ENCODE results near the gene HNRNPU.

Gene HNRNPU

DNA sequence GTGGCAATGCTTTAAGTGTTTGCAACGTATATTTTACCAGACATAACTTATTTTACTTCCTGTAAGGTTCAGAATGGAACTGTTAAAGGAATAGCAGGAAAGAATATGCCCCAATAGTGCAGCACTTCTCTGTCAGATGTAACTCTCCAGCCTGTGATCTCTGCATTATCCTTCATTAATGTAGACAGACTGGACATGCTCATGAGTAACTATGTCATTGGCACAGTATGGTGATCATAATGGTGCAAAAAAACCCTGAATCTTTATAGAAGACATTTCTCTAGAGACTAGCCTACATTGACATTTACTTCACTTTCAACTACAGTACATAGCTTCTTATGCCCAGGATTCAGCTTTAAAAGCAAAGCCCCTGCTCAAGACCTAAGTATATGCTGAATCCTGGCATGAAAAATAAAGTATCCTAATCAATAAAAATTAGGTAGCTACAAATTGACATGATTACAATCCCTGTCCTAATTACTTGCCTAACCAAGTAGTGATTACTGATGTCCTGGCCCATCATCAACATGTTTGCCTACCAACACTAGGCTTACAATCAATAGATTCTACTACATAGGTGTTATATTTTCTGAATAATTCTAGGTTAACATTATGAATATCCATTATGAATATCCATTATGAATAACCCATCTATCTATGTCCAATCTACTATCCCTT, 15.0 kb downstream of the HNRNPU start:
- Histone ChIP-seq H3K27ac (ENCODE audit: low read length) (no peak overlapping the region), H4K20me1 (ENCODE audit: insufficient read depth, low read length) (peaks cover 71% of the 10 kb centered on the region), H3K4me3 (ENCODE audit: low read length) (no peak overlapping the region), H3K4me2 (ENCODE audit: low read length) (no peak overlapping the region), H3K4me1 (ENCODE audit: low read length) (0 out of 2 replicates have a peak, but pooled peaks cover under 1% of the 10 kb centered on the region), H3K36me3 (replicated peaks; ENCODE audit: low read depth, low read length) (peaks cover 89% of the 10 kb centered on the region), H3K27me3 (ENCODE audit: low read depth, low read length) (no peaks in the 10 kb centered on the region), H3K79me2 (ENCODE audit: low read length) (peaks cover 97% of the 10 kb centered on the region), H3K9me3 (ENCODE audit: insufficient read depth, low read length) (no peaks in the 10 kb centered on the region), H2AFZ (ENCODE audit: low read depth, low read length) (no peak overlapping the region), H3K9ac (ENCODE audit: low read length) (no peak overlapping the region)
- TF ChIP-seq, protein P1, sequence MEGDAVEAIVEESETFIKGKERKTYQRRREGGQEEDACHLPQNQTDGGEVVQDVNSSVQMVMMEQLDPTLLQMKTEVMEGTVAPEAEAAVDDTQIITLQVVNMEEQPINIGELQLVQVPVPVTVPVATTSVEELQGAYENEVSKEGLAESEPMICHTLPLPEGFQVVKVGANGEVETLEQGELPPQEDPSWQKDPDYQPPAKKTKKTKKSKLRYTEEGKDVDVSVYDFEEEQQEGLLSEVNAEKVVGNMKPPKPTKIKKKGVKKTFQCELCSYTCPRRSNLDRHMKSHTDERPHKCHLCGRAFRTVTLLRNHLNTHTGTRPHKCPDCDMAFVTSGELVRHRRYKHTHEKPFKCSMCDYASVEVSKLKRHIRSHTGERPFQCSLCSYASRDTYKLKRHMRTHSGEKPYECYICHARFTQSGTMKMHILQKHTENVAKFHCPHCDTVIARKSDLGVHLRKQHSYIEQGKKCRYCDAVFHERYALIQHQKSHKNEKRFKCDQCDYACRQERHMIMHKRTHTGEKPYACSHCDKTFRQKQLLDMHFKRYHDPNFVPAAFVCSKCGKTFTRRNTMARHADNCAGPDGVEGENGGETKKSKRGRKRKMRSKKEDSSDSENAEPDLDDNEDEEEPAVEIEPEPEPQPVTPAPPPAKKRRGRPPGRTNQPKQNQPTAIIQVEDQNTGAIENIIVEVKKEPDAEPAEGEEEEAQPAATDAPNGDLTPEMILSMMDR (IDR thresholded peaks at IDR 0.05; ENCODE audit: low read depth, low read length), result no peak
- no peak for TF ChIP-seq EZH2phosphoT487 (IDR thresholded peaks at IDR 0.05; ENCODE audit: low read depth)

DNA sequence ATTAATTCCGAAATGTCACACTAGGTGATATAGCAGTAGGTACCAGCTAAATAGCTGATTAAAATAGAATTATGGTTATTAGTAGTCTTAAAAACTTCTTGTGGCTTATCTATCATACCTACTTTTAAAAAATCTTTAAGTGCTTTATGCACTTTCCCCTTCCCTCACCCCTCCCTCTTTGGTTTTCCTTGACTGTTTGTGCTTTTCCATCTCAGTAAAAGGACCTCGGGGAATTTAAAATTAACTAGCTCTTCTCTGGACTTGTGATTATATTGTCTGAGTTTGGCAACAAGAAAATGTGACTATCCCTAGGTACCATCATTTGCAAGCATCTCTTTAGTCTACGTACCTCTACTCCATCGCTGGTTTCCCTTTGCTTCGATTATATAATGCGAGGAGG, 17.7 kb downstream of the HNRNPU start:
- Histone ChIP-seq H3K4me3 (ENCODE audit: low read length) (no peak overlapping the region), H3K9ac (ENCODE audit: low read length) (no peak overlapping the region), H3K4me2 (ENCODE audit: low read length) (no peak overlapping the region), H4K20me1 (ENCODE audit: insufficient read depth, low read length) (peaks cover 68% of the 10 kb centered on the region), H2AFZ (ENCODE audit: low read depth, low read length) (no peak overlapping the region), H3K27ac (ENCODE audit: low read length) (no peak overlapping the region), H3K9me3 (ENCODE audit: insufficient read depth, low read length) (no peaks in the 10 kb centered on the region), H3K36me3 (replicated peaks; ENCODE audit: low read depth, low read length) (peaks cover 91% of the 10 kb centered on the region), H3K79me2 (ENCODE audit: low read length) (peaks cover 97% of the 10 kb centered on the region), H3K27me3 (ENCODE audit: low read depth, low read length) (no peaks in the 10 kb centered on the region), H3K4me1 (ENCODE audit: low read length) (peaks cover 26% of the 10 kb centered on the region)
- no peak for TF ChIP-seq EZH2phosphoT487 (IDR thresholded peaks at IDR 0.05; ENCODE audit: low read depth)

DNA sequence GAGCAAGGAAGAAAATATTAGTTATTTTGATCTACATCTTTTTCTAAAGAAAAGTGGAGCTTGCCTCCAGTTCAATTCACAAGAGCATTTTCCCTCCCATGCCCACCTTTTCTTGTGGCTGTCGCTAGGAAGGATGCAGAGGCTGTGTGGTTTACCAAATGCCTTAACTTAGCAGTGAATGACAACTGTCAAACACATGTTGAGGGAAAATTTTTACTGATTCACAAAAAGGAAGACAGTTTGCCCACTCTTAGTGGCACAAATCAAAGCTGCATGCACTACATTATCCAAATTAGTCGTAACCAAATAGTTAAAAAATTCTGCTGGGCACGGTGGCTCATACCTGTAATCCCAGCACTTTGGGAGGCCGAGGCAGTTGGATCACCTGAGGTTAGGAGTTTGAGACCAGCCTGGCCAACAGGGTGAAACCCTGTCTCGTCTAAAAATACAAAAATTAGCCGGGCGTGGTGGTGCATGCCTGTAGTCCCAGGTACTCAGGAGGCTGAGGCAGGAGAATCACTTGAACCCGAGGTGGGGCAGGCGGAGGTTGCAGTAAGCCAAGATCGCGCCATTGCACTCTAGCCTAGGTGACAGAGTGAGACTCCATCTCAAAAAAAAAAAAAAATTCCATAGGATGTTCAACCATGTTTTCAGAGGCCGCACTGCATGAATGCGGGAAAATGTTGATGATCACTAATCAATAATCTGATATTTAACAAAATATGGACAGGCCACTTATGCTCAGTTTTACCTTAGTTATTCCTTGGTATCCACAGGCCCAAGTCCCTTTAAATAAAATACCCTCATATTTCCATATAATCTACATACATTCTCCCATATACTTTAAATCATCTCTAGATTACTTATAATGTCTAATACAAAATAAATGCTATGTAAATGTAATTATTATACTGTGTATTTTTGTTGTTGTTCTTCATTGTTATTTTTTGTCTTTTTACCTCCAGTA, 19.9 kb downstream of the HNRNPU start:
- TF ChIP-seq, protein P1 (IDR thresholded peaks at IDR 0.05; ENCODE audit: low read depth, low read length), result no peak
- TF ChIP-seq EZH2phosphoT487 (IDR thresholded peaks at IDR 0.05; ENCODE audit: low read depth), result no peak
- no peaks in the 10 kb centered on the region for H3K27me3 ChIP-seq (ENCODE audit: low read depth, low read length)
- H3K36me3 ChIP-seq (replicated peaks; ENCODE audit: low read depth, low read length), result peaks cover 89% of the 10 kb centered on the region
- no peak overlapping the region for H3K4me2 ChIP-seq (ENCODE audit: low read length)
- H3K79me2 ChIP-seq (ENCODE audit: low read length), result peaks cover 97% of the 10 kb centered on the region
- peaks cover 42% of the 10 kb centered on the region for H3K4me1 ChIP-seq (ENCODE audit: low read length)
- no peaks in the 10 kb centered on the region for H3K9me3 ChIP-seq (ENCODE audit: insufficient read depth, low read length)
- H3K27ac ChIP-seq (ENCODE audit: low read length), result no peak overlapping the region
- peaks cover 61% of the 10 kb centered on the region for H4K20me1 ChIP-seq (ENCODE audit: insufficient read depth, low read length)
- H3K9ac ChIP-seq (ENCODE audit: low read length), result no peak overlapping the region
- H3K4me3 ChIP-seq (ENCODE audit: low read length), result no peak overlapping the region
- no peak overlapping the region for H2AFZ ChIP-seq (ENCODE audit: low read depth, low read length)

DNA sequence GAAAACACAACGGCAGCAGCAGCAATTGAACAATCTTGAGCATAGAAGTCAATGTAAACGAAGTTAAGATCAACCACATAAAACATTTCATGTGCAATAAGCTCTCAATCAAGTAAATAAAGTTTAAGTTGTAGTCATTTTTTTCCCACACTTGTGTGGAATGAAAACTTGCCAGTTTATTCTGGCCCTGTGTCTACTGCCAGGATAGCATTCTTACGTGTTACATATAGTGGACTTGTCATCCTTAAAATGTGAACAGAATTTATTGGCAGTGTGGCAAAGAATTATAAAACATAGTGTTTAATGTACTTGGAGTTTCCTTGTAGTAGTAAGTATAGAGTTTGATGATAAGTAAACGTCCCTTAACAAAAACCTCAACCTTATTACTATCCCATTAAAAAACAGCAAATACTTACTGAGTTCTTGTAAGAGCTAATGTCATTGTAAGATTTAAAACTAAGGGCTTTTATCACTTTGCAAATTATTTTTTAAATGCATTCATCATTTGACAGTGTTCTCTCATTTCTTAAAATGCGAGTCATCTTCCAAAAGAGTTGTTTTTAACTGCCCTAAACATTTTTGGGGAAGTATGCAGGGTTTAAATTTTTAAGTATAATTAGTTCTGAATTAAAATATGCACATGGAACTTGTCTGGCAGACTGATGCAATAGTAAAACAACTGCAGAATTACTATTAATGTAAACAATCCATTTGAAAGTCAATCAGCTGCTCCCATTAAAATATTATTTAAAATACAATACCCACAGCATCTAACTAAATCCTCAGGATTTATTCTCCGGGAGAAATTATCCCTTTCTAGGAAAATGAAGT, 21.0 kb downstream of the HNRNPU start:
- Histone ChIP-seq H3K27me3 (ENCODE audit: low read depth, low read length) (no peaks in the 10 kb centered on the region), H3K4me1 (ENCODE audit: low read length) (peaks cover 44% of the 10 kb centered on the region), H3K9me3 (ENCODE audit: insufficient read depth, low read length) (no peaks in the 10 kb centered on the region), H3K9ac (ENCODE audit: low read length) (no peak overlapping the region), H3K4me2 (ENCODE audit: low read length) (no peak overlapping the region), H4K20me1 (ENCODE audit: insufficient read depth, low read length) (peaks cover 51% of the 10 kb centered on the region), H3K27ac (ENCODE audit: low read length) (no peak overlapping the region), H3K4me3 (ENCODE audit: low read length) (no peak overlapping the region), H3K36me3 (replicated peaks; ENCODE audit: low read depth, low read length) (peaks cover 83% of the 10 kb centered on the region), H3K79me2 (ENCODE audit: low read length) (peaks cover 95% of the 10 kb centered on the region), H2AFZ (ENCODE audit: low read depth, low read length) (no peak overlapping the region)
- TF ChIP-seq EZH2phosphoT487 (IDR thresholded peaks at IDR 0.05; ENCODE audit: low read depth), result no peak
- TF ChIP-seq, protein P1 (IDR thresholded peaks at IDR 0.05; ENCODE audit: low read depth, low read length), result no peak

Measured in OCI-LY3 (cell line).